Calu3 (cell line): ENCODE data around the gene NWD2. TPM values are rescaled to one million over a fixed set of nuclear protein-coding genes. Genes with fewer than 3 reads are reported as not detected.
A peak's percentile ranks its signal among the peaks of the same experiment; 100 is the strongest.

Experiments used
- BruUV-seq: library from RNA; stranded (reverse); fragments of 400-500 nt; replicated peaks from 2 replicates; lab custom pipeline; 2021; lab: Mats Ljungman, UMichigan
- CTCF ChIA-PET: fragments of 300-600 bp; sonication (Branson Sonifier 250); formaldehyde crosslinking; loops from one replicate; lab custom pipeline; 2022; ENCODE audit warnings: antibody characterized with exemption; lab: Charles Lee
- DNase-seq: peaks from one replicate; pipeline ENCODE4 v3.0.0; 2022
- H3K27ac Mint-ChIP-seq: one replicate; pipeline ENCODE4 v1.8.0; 2022; ENCODE audit warnings: mixed read lengths; ENCODE audit not compliant: unreplicated experiment
- H3K27me3 Mint-ChIP-seq: one replicate; pipeline ENCODE4 v1.8.0; 2022; ENCODE audit warnings: mixed read lengths; ENCODE audit not compliant: unreplicated experiment
- H3K36me3 Mint-ChIP-seq: one replicate; pipeline ENCODE4 v1.8.0; 2022; ENCODE audit warnings: mild to moderate bottlenecking, moderate library complexity, mixed read lengths; ENCODE audit not compliant: insufficient read depth, unreplicated experiment
- H3K4me1 Mint-ChIP-seq: one replicate; pipeline ENCODE4 v1.8.0; 2022; ENCODE audit warnings: mild to moderate bottlenecking, low read depth, mixed read lengths; ENCODE audit not compliant: unreplicated experiment
- H3K4me3 Mint-ChIP-seq: one replicate; pipeline ENCODE4 v1.8.0; 2022; ENCODE audit warnings: mild to moderate bottlenecking, low read depth, moderate library complexity, mixed read lengths; ENCODE audit not compliant: unreplicated experiment
- H3K9me3 Mint-ChIP-seq: one replicate; pipeline ENCODE4 v1.8.0; 2022; ENCODE audit warnings: low read depth, mixed read lengths; ENCODE audit not compliant: unreplicated experiment
- intact Hi-C: fragments of 100-400 bp; cut with micrococcal nuclease; formaldehyde crosslinking; loops from one replicate; pipeline ENCODE4 v1.10.0; 2022; ENCODE audit not compliant: unreplicated experiment
- total RNA-seq: library from RNA; stranded (reverse); gene quantifications from 2 replicates; pipeline ENCODE4 v1.2.3, GENCODE V29; 2022
- TF ChIP-seq, protein P1 (sequence below): fragments of 200-600 bp; IDR thresholded peaks from one replicate; pipeline ENCODE4 v1.8.0; 2022; ENCODE audit warnings: antibody characterized with exemption; ENCODE audit not compliant: unreplicated experiment

NWD2 gene
- total RNA-seq, 1 experiment from 2014 or later = 1.4 TPM

- Mint-ChIP-seq H3K4me1 (peaks cover 6% of the 10 kb centered on the region), H3K27ac (no peak overlapping the region), H3K9me3 (no peaks in the 10 kb centered on the region), H3K4me3 (no peak overlapping the region), H3K27me3 (no peaks in the 10 kb centered on the region), H3K36me3 (peaks cover 38% of the 10 kb centered on the region)
- TF ChIP-seq, protein P1, sequence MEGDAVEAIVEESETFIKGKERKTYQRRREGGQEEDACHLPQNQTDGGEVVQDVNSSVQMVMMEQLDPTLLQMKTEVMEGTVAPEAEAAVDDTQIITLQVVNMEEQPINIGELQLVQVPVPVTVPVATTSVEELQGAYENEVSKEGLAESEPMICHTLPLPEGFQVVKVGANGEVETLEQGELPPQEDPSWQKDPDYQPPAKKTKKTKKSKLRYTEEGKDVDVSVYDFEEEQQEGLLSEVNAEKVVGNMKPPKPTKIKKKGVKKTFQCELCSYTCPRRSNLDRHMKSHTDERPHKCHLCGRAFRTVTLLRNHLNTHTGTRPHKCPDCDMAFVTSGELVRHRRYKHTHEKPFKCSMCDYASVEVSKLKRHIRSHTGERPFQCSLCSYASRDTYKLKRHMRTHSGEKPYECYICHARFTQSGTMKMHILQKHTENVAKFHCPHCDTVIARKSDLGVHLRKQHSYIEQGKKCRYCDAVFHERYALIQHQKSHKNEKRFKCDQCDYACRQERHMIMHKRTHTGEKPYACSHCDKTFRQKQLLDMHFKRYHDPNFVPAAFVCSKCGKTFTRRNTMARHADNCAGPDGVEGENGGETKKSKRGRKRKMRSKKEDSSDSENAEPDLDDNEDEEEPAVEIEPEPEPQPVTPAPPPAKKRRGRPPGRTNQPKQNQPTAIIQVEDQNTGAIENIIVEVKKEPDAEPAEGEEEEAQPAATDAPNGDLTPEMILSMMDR = no peak
- BruUV-seq = no TSS peak
- CTCF ChIA-PET = no interaction called here
- intact Hi-C loops = loop anchor here (5.0 to 10.0 kb wide), 2 partner anchors 346 to 583 kb away; no protein-coding TSS in a partner anchor
- no peak for DNase-seq
Observed at GRCh38 chr4:37451656-37452055, 207.1 kb downstream of the NWD2 start.

GRCh38 chr4:37452952-37453280, 208.4 kb downstream of the NWD2 start:
- peaks cover 40% of the 10 kb centered on the region for H3K36me3 Mint-ChIP-seq
- peak overlapping the region; percentile 83 for H3K4me3 Mint-ChIP-seq
- TF ChIP-seq, protein P1 = no peak
- H3K27me3 Mint-ChIP-seq = no peaks in the 10 kb centered on the region
- H3K4me1 Mint-ChIP-seq = peaks cover 9% of the 10 kb centered on the region
- peak; percentile 67 for DNase-seq
- H3K9me3 Mint-ChIP-seq = no peaks in the 10 kb centered on the region
- H3K27ac Mint-ChIP-seq = peak overlapping the region; percentile 42
- CTCF ChIA-PET = interaction anchor here (0.5 to 2.1 kb wide), 17 partner anchors 11 to 349 kb away, joined by 3 to 19 read pairs (median 5); no protein-coding TSS in a partner anchor
- BruUV-seq = no TSS peak
- intact Hi-C loops = loop anchor here (1.0 to 10.0 kb wide), 3 partner anchors 114 to 582 kb away; no protein-coding TSS in a partner anchor

- TF ChIP-seq, protein P1 = no peak
- intact Hi-C loops = loop anchor here (1.0 to 10.0 kb wide), 3 partner anchors 114 to 581 kb away; no protein-coding TSS in a partner anchor
- Mint-ChIP-seq H3K27me3 (no peaks in the 10 kb centered on the region), H3K27ac (peak overlapping the region; percentile 93), H3K9me3 (no peaks in the 10 kb centered on the region), H3K4me3 (peak overlapping the region; percentile 83), H3K4me1 (peaks cover 9% of the 10 kb centered on the region), H3K36me3 (peaks cover 40% of the 10 kb centered on the region)
- DNase-seq = peak; percentile 80
- CTCF ChIA-PET = interaction anchor here (0.7 to 2.1 kb wide), 17 partner anchors 10 to 349 kb away, joined by 3 to 19 read pairs (median 5); no protein-coding TSS in a partner anchor
- no TSS peak for BruUV-seq
Observed at GRCh38 chr4:37453281-37453998, 208.9 kb downstream of the NWD2 start.

DNA sequence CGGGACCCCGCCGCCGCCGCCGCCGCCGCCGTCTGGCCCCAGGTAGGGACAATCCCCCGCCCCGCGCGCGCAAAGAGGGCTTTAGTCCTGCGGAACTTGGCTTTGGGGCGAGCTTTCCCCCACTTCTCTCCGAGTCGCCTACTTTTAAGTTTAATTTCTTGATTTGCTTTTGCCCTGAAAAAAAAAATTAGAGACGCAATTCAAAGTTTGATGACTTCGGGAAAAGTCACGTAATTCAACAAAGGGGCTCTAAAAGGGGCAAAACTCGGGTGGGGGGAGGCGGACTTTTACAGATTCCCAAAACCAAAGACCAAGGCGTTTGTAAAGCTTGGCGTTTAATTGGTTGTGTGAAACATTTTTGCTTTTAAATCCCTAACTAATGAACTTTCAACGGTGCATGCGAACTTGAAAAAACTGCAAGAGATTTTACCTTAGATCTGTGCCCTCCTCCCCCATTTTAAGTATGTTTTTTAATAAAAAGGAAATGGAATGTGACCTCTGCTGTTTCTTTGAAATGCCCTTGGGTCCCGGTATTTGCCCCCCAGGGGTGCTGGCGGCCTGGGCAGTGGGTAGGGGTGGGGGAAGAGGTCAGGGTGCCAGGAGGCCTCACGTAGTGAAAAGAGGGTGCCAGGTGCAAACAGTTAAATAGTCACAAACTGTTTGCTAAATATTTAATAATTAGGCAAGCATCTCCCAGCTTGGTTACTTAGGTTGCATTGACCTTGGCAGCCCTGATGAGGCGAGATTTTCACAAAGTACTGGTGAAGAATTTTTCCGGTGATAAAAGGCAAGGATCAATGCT, 209.7 kb downstream of the NWD2 start:
- CTCF ChIA-PET = interaction anchor here (0.7 to 2.1 kb wide), 13 partner anchors 11 to 348 kb away, joined by 3 to 19 read pairs (median 6); no protein-coding TSS in a partner anchor
- Mint-ChIP-seq H3K27ac (peak overlapping the region; percentile 93), H3K4me1 (peaks cover 11% of the 10 kb centered on the region), H3K4me3 (peak overlapping the region; percentile 83), H3K36me3 (peaks cover 40% of the 10 kb centered on the region), H3K27me3 (no peaks in the 10 kb centered on the region), H3K9me3 (no peaks in the 10 kb centered on the region)
- no peak for DNase-seq
- TF ChIP-seq, protein P1 = no peak
- intact Hi-C loops = loop anchor here (1.0 to 10.0 kb wide), 4 partner anchors 75 to 581 kb away; no protein-coding TSS in a partner anchor
- TSS peak; percentile 31 for BruUV-seq
